ENCODE results near the gene PRR3. TPM values are rescaled to one million over a fixed set of nuclear protein-coding genes. Genes with fewer than 3 reads are reported as not detected.

The PRR3 gene, protein sequence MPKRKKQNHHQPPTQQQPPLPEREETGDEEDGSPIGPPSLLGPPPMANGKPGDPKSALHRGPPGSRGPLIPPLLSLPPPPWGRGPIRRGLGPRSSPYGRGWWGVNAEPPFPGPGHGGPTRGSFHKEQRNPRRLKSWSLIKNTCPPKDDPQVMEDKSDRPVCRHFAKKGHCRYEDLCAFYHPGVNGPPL
- total RNA-seq: 5.7 and 7.5 TPM in 2 replicates

DNA sequence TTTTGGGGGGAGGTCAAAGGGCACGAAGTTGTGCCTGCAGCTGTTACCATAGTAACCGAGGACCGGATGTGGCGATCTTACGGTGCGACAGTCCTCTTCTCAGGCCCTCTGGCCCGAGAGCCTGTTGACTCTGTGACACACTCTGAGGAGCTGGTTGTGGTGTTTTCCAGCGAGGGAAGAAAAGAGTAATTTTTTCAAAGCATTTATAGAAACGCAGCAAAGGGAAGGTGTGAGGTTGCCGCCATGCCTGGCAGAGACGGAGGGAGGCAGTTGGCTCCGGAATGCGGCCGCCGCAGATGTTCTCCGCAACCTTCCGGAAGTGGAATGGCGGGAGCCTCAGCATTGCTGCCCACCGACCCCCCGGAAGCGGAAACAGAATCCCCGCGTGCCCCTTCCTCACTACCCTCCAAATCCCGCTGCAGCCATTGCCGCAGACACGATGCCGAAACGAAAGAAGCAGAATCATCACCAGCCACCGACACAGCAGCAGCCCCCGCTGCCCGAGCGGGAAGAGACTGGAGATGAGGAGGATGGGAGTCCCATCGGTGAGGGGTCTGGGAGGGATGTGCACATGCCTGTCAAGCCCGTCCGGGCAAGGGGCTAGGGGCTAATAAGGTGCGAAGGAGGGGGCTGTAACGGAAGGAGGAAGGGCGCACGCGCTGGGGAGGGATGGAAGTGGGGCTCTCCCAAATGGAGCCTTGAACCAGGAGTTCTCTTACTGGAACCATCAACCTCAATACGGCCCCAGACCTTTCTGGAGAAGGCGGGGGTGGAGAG lies at the start of gene PRR3:
TSS of gene PRR3 (plus strand) at position 390 of the 777 bp plus-strand sequence. CDS start at position 440, 50 bp downstream.

DNA sequence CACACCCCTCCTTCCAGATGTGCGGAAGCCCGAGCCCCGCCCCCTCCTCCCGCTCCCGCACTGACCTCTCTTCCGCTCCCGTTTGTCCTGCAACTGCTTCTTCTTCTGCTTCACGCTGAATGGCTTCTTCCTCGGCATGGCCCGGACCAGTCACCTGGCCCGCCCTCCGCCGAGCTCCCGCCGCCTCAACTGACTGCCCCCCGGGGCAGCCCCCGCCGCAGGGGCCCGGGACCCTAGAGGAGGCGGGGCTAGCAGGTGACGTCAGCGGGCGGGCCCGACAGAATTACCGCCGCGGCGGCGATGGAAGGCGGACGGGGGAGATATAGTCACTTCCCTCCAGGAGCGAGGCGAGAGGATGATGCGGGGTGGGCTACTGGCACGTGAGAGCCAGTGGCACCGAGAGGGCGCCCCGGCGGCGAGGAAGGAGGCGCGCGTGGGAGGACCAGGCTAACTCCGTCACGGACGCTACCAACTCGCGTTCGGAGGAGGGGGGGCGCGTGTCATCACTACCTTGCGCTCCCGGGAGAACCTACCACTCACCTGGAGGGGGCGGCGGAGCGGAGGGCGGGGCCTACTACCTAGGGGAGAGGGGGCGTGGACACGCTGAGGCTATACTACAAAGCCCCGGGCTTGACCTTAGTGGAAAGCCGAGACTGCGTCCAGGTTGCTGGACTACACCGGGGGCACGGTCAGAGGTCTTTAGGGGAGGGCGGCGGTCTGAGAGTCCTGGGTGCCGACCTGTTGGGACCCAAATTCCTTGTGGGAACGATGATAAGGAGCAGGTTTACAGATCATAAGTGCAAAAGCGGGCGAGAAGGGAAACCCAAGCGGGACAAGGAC lies 809 bp upstream of the PRR3 start, which contains the start of gene GNL1:
TSS of gene GNL1 (minus strand) at position 424 of the 840 bp plus-strand sequence. CDS start at position 138, 286 bp downstream.

DNA sequence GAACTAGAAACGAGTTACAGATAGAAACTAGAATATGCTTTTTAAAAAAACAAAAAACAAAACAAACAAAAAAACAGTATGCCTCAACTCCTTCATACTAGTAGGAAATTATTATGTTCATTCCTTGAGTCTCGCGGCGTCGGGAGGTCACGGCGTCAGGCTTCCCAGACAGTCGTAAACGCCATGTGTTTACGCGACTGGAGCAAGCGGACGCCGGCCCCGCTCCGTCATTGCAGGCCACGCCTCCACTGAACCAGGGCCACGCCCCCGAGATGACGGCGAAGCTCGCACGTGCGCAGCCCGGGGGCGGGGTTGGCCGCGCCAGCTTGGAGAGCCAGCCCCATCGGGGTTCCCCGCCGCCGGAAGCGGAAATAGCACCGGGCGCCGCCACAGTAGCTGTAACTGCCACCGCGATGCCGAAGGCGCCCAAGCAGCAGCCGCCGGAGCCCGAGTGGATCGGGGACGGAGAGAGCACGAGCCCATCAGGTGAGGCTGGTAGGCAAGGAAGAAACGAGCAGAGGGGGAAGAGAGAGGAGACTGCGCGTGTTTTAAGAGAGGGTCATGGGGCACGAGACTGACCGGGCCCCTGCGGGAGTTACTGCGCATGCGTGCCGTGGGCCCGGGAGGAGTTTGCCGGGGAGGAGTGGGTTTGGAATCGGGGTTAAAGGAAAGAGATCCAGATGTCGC lies 14.1 kb downstream of the PRR3 start, which contains the start of gene ABCF1:
TSS of gene ABCF1 (plus strand) at position 368 of the 687 bp plus-strand sequence. CDS start at position 414, 46 bp downstream.

Other genes with a start within 250 kb of the PRR3 start
- 11.2 and 19.5 TPM in 2 replicates for gene TRIM39, start 230.4 kb upstream of the PRR3 start, total RNA-seq
- gene RPP21, start 212.1 kb upstream of the PRR3 start, total RNA-seq: 33.7 and 60.1 TPM in 2 replicates
- 231 and 235 TPM in 2 replicates for gene HLA-E, start 67.8 kb upstream of the PRR3 start, total RNA-seq
- 49.1 and 70.9 TPM in 2 replicates for gene GNL1, start 806 bp upstream of the PRR3 start, total RNA-seq
- 22.5 and 32.6 TPM in 2 replicates for gene ABCF1, start 14.1 kb downstream of the PRR3 start, total RNA-seq
- gene PPP1R10, start 59.9 kb downstream of the PRR3 start, total RNA-seq: 21.6 and 25.9 TPM in 2 replicates
- 63.1 and 85.9 TPM in 2 replicates for gene MRPS18B, start 60.5 kb downstream of the PRR3 start, total RNA-seq
- gene ATAT1, start 69.6 kb downstream of the PRR3 start, total RNA-seq: 4.3 TPM in 2 replicates
- gene C6orf136, start 89.8 kb downstream of the PRR3 start, total RNA-seq: 4.3 and 5.2 TPM in 2 replicates
- 27.4 and 34.2 TPM in 2 replicates for gene DHX16, start 115.7 kb downstream of the PRR3 start, total RNA-seq
- gene PPP1R18, start 129.3 kb downstream of the PRR3 start, total RNA-seq: 42.7 and 51.6 TPM in 2 replicates
- gene NRM, start 133.7 kb downstream of the PRR3 start, total RNA-seq: 7.2 and 10.3 TPM in 2 replicates
- 5.1 and 16.4 TPM in 2 replicates for gene MDC1, start 160.0 kb downstream of the PRR3 start, total RNA-seq
- 1,612 and 1,663 TPM in 2 replicates for gene TUBB, start 163.1 kb downstream of the PRR3 start, total RNA-seq
- 209 and 234 TPM in 2 replicates for gene FLOT1, start 185.4 kb downstream of the PRR3 start, total RNA-seq
- gene IER3, start 187.3 kb downstream of the PRR3 start, total RNA-seq: 45.0 and 49.6 TPM in 2 replicates